ENCODE data around the gene AMHR2. TPM values are rescaled to one million over a fixed set of nuclear protein-coding genes. Genes with fewer than 3 reads are reported as not detected.
"Not testable (repeated sequence)": the region's sequence is repeated elsewhere in the genome, so short reads cannot be mapped to it uniquely, and the experiment has no call there.

AMHR2 gene
- polyA plus RNA-seq, 4 donors: 0.04 to 12.9 (median 0.81) TPM; not detected in 1

DNA sequence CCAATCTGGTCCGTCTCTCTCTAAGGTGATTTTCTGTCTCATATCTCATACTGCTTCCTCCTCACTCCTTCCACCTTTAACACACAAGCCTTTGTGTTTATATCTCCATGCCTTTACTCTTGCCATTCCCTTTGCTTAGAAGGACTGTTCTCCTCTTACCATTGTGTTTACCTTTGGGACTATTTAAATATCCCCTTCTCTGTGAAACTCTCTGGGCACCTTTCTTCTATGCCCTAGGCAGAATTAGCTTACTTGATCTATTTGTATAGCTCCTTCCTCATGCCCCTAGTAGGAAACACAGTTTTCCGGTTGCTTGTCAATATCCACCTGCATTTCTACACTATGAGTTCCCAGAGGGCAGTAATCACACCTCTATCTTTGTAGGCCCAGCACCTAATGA is 3.9 kb upstream of the AMHR2 start:
- WGBS, 3 donors: 74 to 88% (median 83%) methylated on average over 2 of the region's 2 CpGs
- Histone ChIP-seq H3K9me3 (ENCODE audit: control insufficient read depth in 2 of 2, insufficient read depth in 1 of 2, low read depth in 1 of 2, low read length in 1 of 2) (no peaks in the 10 kb centered on the region), H3K4me1 (ENCODE audit: control insufficient read depth in 3 of 3, insufficient read depth in 2 of 3, low read depth in 1 of 3, low read length in 2 of 3) (peaks cover 0 to 18% (median 2%) of the 10 kb centered on the region in 3 donors), H3K4me3 (ENCODE audit: low read depth in 1 of 3, low read length in 3 of 3) (no peak overlapping the region), H3K36me3 (ENCODE audit: control insufficient read depth in 3 of 3, insufficient read depth in 2 of 3, low read depth in 1 of 3, low read length in 3 of 3) (no peaks in the 10 kb centered on the region), H3K27ac (ENCODE audit: low read depth in 1 of 3, low read length in 2 of 3) (no peak overlapping the region), H3K27me3 (ENCODE audit: control insufficient read depth in 3 of 3, insufficient read depth in 3 of 3, low read length in 3 of 3) (no peaks in the 10 kb centered on the region)
- no peak for FAIRE-seq
- DNase-seq: no peak

DNA sequence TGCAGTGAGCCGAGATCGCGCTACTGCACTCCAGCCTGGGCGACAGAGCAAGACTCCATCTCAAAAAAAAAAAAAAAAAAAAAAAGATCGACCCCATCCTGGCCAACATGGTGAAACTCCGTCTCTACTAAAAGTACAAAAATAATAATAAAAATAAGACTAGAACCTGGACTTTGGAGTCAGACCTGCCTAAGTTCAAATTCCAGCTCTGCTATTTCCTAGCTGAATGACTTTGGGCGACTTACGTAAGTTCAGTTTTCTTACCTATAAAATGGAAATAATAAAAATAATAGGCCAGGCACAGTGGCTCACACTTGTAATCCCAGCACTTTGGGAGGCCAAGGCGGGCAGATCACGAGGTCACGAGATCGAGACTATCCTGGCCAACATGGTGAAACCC is 1.4 kb upstream of the AMHR2 start:
- H3K4me3 ChIP-seq (ENCODE audit: low read depth in 1 of 3, low read length in 3 of 3); FAIRE-seq; H3K27ac ChIP-seq (ENCODE audit: low read depth in 1 of 3, low read length in 2 of 3); H3K9me3 ChIP-seq (ENCODE audit: control insufficient read depth in 2 of 2, insufficient read depth in 1 of 2, low read depth in 1 of 2, low read length in 1 of 2); H3K36me3 ChIP-seq (ENCODE audit: control insufficient read depth in 3 of 3, insufficient read depth in 2 of 3, low read depth in 1 of 3, low read length in 3 of 3); H3K27me3 ChIP-seq (ENCODE audit: control insufficient read depth in 3 of 3, insufficient read depth in 3 of 3, low read length in 3 of 3): not testable (repeated sequence)
- DNase-seq: peak; percentile 44 to 52
- WGBS, 3 donors: 66 to 85% (median 80%) methylated on average over 11 to 12 of the region's 12 CpGs
- peaks cover 0 to 32% (median 2%) of the 10 kb centered on the region in 3 donors for H3K4me1 ChIP-seq (ENCODE audit: control insufficient read depth in 3 of 3, insufficient read depth in 2 of 3, low read depth in 1 of 3, low read length in 2 of 3)

DNA sequence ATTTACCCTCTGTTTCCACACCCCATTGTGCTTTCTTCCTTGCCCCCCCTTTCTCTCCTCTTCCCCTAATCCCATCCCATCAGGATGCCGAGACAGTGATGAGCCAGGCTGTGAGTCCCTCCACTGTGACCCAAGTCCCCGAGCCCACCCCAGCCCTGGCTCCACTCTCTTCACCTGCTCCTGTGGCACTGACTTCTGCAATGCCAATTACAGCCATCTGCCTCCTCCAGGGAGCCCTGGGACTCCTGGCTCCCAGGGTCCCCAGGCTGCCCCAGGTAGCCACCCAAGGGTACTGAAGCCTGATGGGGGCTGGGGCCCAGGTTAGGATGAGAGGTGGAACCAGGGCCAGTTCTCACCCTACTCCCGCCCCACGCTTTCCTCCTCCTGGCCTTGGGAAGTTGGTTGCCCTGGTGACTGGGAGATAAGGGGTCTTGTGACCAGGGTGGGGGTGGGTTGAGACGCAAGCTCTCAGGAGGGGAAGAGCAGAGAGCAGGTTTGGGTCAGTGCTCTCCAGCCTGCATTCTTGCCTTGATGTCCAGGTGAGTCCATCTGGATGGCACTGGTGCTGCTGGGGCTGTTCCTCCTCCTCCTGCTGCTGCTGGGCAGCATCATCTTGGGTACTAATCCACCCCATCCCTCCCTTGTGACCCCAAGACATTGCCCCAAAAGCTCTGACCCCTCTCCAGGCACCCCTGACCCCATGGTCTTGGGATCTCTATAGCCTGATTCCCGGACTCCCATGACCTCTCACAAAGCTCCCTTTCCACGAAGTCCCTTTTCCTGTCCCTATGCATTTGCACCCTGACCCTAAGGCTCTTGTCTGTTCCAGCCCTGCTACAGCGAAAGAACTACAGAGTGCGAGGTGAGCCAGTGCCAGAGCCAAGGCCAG is 1.2 kb downstream of the AMHR2 start:
- 73 to 78% (median 76%) methylated on average over 8 to 9 of the region's 9 CpGs for WGBS, 3 donors
- Histone ChIP-seq H3K4me1 (ENCODE audit: control insufficient read depth in 3 of 3, insufficient read depth in 2 of 3, low read depth in 1 of 3, low read length in 2 of 3) (peaks cover 2 to 47% (median 2%) of the 10 kb centered on the region in 3 donors), H3K9me3 (ENCODE audit: control insufficient read depth in 2 of 2, insufficient read depth in 1 of 2, low read depth in 1 of 2, low read length in 1 of 2) (no peaks in the 10 kb centered on the region), H3K36me3 (ENCODE audit: control insufficient read depth in 3 of 3, insufficient read depth in 2 of 3, low read depth in 1 of 3, low read length in 3 of 3) (peaks cover 0 to 6% (median 0%) of the 10 kb centered on the region in 3 donors), H3K27me3 (ENCODE audit: control insufficient read depth in 3 of 3, insufficient read depth in 3 of 3, low read length in 3 of 3) (no peaks in the 10 kb centered on the region), H3K27ac (ENCODE audit: low read depth in 1 of 3, low read length in 2 of 3) (peak overlapping the region in 1 of 3 donors; percentile 60), H3K4me3 (ENCODE audit: low read depth in 1 of 3, low read length in 3 of 3) (peak overlapping the region in 1 of 3 donors; percentile 2)
- DNase-seq (peak in 1 of 2 donors; percentile 86), FAIRE-seq (no peak)

DNA sequence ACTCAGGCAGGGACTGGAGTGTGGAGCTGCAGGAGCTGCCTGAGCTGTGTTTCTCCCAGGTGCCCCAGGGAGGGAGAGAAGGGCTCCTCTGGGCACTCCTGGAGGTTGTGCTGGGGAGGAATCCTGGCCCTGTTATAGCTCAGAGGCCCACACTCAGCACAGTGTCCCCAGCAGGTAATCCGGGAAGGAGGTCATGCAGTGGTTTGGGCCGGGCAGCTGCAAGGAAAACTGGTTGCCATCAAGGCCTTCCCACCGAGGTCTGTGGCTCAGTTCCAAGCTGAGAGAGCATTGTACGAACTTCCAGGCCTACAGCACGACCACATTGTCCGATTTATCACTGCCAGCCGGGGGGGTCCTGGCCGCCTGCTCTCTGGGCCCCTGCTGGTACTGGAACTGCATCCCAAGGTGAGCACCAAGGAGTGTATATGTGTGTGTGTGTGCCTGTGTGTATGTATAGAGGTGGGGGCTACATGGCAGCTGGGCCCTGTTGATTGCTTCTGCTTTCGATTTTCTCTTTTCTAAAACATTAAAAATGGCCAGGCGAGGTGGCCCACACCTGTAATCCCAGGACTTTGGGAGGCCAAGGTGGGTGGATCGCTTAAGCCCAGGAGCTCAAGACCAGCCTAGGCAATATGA is 2.0 kb downstream of the AMHR2 start:
- Histone ChIP-seq H3K27me3 (ENCODE audit: control insufficient read depth in 3 of 3, insufficient read depth in 3 of 3, low read length in 3 of 3) (no peaks in the 10 kb centered on the region), H3K4me1 (ENCODE audit: control insufficient read depth in 3 of 3, insufficient read depth in 2 of 3, low read depth in 1 of 3, low read length in 2 of 3) (peaks cover 2 to 47% (median 2%) of the 10 kb centered on the region in 3 donors), H3K9me3 (ENCODE audit: control insufficient read depth in 2 of 2, insufficient read depth in 1 of 2, low read depth in 1 of 2, low read length in 1 of 2) (no peaks in the 10 kb centered on the region), H3K36me3 (ENCODE audit: control insufficient read depth in 3 of 3, insufficient read depth in 2 of 3, low read depth in 1 of 3, low read length in 3 of 3) (peaks cover 0 to 12% (median 0%) of the 10 kb centered on the region in 3 donors), H3K27ac (ENCODE audit: low read depth in 1 of 3, low read length in 2 of 3) (peak overlapping the region in 1 of 3 donors; percentile 60), H3K4me3 (ENCODE audit: low read depth in 1 of 3, low read length in 3 of 3) (peak overlapping the region in 1 of 3 donors; percentile 2)
- 71 to 78% (median 77%) methylated on average over 11 of the region's 11 CpGs for WGBS, 3 donors
- FAIRE-seq (no peak), DNase-seq (peak in 1 of 2 donors; percentile 37)

DNA sequence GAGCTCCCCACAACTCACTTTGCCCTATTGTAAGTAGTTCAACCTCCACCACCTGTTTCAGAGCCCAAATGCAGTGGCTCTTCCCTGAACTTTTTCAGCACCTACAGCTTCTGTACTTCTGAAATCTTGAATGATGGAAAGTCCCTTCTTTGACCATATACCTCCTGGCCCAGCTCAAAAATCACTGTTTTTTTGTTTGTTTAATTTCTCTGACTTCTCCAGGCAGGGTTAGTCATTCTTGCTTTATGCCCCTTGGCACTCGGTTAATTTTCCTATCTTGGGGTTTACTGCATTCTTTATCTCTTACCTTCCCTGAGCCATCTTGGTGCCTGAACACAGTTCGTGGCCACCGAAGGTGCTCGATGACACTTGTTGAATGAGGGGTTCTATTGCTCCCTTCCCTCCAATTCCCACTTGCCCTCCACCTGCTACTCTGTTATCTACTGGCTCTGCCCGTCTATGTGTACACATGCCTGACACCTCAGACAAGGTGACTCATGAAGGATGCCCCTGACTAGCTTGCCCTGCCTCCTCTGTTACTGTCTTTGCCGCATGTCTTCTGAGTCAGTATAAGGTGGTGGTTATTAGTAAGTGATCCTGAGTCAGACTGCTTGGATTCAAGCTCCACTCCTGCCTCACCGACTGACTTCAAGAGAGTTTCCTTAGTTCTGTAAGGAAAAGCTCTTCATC is 4.4 kb downstream of the AMHR2 start:
- peaks cover 0 to 40% (median 2%) of the 10 kb centered on the region in 3 donors for H3K4me1 ChIP-seq (ENCODE audit: control insufficient read depth in 3 of 3, insufficient read depth in 2 of 3, low read depth in 1 of 3, low read length in 2 of 3)
- no peaks in the 10 kb centered on the region for H3K27me3 ChIP-seq (ENCODE audit: control insufficient read depth in 3 of 3, insufficient read depth in 3 of 3, low read length in 3 of 3)
- DNase-seq (peak; percentile 54 to 71), FAIRE-seq (no peak)
- no peaks in the 10 kb centered on the region for H3K9me3 ChIP-seq (ENCODE audit: control insufficient read depth in 2 of 2, insufficient read depth in 1 of 2, low read depth in 1 of 2, low read length in 1 of 2)
- peaks cover 0 to 20% (median 0%) of the 10 kb centered on the region in 3 donors for H3K36me3 ChIP-seq (ENCODE audit: control insufficient read depth in 3 of 3, insufficient read depth in 2 of 3, low read depth in 1 of 3, low read length in 3 of 3)
- WGBS, 3 donors: 22 to 65% (median 49%) methylated on average over 7 of the region's 7 CpGs
- peak overlapping the region in 1 of 3 donors; percentile 58 for H3K27ac ChIP-seq (ENCODE audit: low read depth in 1 of 3, low read length in 2 of 3)
- no peak overlapping the region for H3K4me3 ChIP-seq (ENCODE audit: low read depth in 1 of 3, low read length in 3 of 3)

DNA sequence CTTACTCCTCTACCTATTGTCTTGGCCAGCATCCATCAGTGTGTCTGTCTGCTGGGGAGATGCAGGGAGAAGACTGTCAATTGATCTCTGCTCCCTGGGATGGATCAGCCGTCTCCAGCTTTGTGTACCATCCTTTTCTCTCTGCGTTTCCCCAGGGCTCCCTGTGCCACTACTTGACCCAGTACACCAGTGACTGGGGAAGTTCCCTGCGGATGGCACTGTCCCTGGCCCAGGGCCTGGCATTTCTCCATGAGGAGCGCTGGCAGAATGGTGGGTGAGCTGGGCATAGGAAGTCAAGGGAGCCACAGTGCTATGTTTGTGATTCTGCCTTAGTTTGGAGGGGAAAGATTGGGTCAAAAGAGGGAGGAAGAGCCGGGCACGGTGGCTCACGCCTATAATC is 5.1 kb downstream of the AMHR2 start:
- Histone ChIP-seq H3K9me3 (ENCODE audit: control insufficient read depth in 2 of 2, insufficient read depth in 1 of 2, low read depth in 1 of 2, low read length in 1 of 2) (no peaks in the 10 kb centered on the region), H3K4me1 (ENCODE audit: control insufficient read depth in 3 of 3, insufficient read depth in 2 of 3, low read depth in 1 of 3, low read length in 2 of 3) (peaks cover 0 to 39% (median 2%) of the 10 kb centered on the region in 3 donors), H3K27ac (ENCODE audit: low read depth in 1 of 3, low read length in 2 of 3) (peak overlapping the region in 1 of 3 donors; percentile 55), H3K36me3 (ENCODE audit: control insufficient read depth in 3 of 3, insufficient read depth in 2 of 3, low read depth in 1 of 3, low read length in 3 of 3) (peaks cover 0 to 20% (median 0%) of the 10 kb centered on the region in 3 donors), H3K4me3 (ENCODE audit: low read depth in 1 of 3, low read length in 3 of 3) (no peak overlapping the region), H3K27me3 (ENCODE audit: control insufficient read depth in 3 of 3, insufficient read depth in 3 of 3, low read length in 3 of 3) (no peaks in the 10 kb centered on the region)
- DNase-seq (no peak), FAIRE-seq (no peak)
- WGBS, 3 donors: 87 to 94% (median 91%) methylated on average over 7 of the region's 7 CpGs

DNA sequence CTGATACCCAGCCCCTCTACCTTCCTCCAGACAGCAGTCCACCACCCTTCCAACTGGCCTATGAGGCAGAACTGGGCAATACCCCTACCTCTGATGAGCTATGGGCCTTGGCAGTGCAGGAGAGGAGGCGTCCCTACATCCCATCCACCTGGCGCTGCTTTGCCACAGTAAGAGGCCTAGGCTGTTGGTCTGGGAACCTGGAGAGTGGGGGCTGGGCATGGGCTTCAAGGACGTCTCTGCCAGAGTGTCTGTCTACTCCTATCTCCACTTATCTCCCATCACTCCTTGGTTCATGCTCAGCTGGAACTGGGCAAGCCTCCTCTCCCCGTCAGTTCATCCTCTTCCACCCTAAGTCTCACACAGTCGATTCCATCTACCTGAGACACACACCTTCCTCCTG is 6.5 kb downstream of the AMHR2 start:
- Histone ChIP-seq H3K4me1 (ENCODE audit: control insufficient read depth in 3 of 3, insufficient read depth in 2 of 3, low read depth in 1 of 3, low read length in 2 of 3) (peaks cover 0 to 25% (median 2%) of the 10 kb centered on the region in 3 donors), H3K9me3 (ENCODE audit: control insufficient read depth in 2 of 2, insufficient read depth in 1 of 2, low read depth in 1 of 2, low read length in 1 of 2) (no peaks in the 10 kb centered on the region), H3K27me3 (ENCODE audit: control insufficient read depth in 3 of 3, insufficient read depth in 3 of 3, low read length in 3 of 3) (no peaks in the 10 kb centered on the region), H3K4me3 (ENCODE audit: low read depth in 1 of 3, low read length in 3 of 3) (no peak overlapping the region), H3K36me3 (ENCODE audit: control insufficient read depth in 3 of 3, insufficient read depth in 2 of 3, low read depth in 1 of 3, low read length in 3 of 3) (peaks cover 0 to 20% (median 0%) of the 10 kb centered on the region in 3 donors), H3K27ac (ENCODE audit: low read depth in 1 of 3, low read length in 2 of 3) (no peak overlapping the region)
- DNase-seq (no peak), FAIRE-seq (no peak)
- 86 to 92% (median 87%) methylated on average over 5 of the region's 5 CpGs for WGBS, 3 donors

DNA sequence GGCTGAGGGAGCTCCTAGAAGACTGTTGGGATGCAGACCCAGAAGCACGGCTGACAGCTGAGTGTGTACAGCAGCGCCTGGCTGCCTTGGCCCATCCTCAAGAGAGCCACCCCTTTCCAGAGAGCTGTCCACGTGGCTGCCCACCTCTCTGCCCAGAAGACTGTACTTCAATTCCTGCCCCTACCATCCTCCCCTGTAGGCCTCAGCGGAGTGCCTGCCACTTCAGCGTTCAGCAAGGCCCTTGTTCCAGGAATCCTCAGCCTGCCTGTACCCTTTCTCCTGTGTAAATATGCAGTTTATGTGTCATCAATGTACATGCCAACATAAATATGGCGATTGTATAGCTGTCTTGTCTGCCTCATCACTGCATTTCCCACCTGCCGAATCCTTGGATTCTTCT is 7.5 kb downstream of the AMHR2 start:
- Histone ChIP-seq H3K27me3 (ENCODE audit: control insufficient read depth in 3 of 3, insufficient read depth in 3 of 3, low read length in 3 of 3) (no peaks in the 10 kb centered on the region), H3K27ac (ENCODE audit: low read depth in 1 of 3, low read length in 2 of 3) (no peak overlapping the region), H3K9me3 (ENCODE audit: control insufficient read depth in 2 of 2, insufficient read depth in 1 of 2, low read depth in 1 of 2, low read length in 1 of 2) (no peaks in the 10 kb centered on the region), H3K4me1 (ENCODE audit: control insufficient read depth in 3 of 3, insufficient read depth in 2 of 3, low read depth in 1 of 3, low read length in 2 of 3) (peaks cover 0 to 15% (median 2%) of the 10 kb centered on the region in 3 donors), H3K36me3 (ENCODE audit: control insufficient read depth in 3 of 3, insufficient read depth in 2 of 3, low read depth in 1 of 3, low read length in 3 of 3) (peaks cover 0 to 20% (median 0%) of the 10 kb centered on the region in 3 donors), H3K4me3 (ENCODE audit: low read depth in 1 of 3, low read length in 3 of 3) (no peak overlapping the region)
- WGBS, 3 donors: 84 to 85% (median 85%) methylated on average over 7 of the region's 7 CpGs
- FAIRE-seq: no peak
- no peak for DNase-seq

Measured in small intestine (tissue), 7 donors.